SK-N-SH (cell line): ENCODE measurements around the gene LRRC1. TPM values are rescaled to one million over a fixed set of nuclear protein-coding genes. Genes with fewer than 3 reads are reported as not detected.

Experiments used
- CTCF ChIA-PET: fragments of 300-600, 350-600 bp; formaldehyde crosslinking; extraction: SDS; loops from one replicate; lab custom pipeline; 2021; lab: Yijun Ruan, JAX
- POLR2A ChIA-PET: fragments of 350-600 bp; sonication (Branson Sonifier 250); formaldehyde crosslinking; extraction: SDS; loops from one replicate; lab custom pipeline; 2020; ENCODE audit warnings: antibody characterized with exemption, inconsistent platforms; lab: Yijun Ruan, JAX
- DNase-seq: peaks from one replicate; pipeline ENCODE4 v3.0.0; 2012
- H2AFZ ChIP-seq: fragments of 200-600 bp; sonication (generic); 2 replicates; pipeline ENCODE4 v1.8.1; 2016; ENCODE audit warnings: antibody characterized with exemption, mild to moderate bottlenecking, low read depth
- H3F3A ChIP-seq: fragments of 200-600 bp; sonication (generic); replicated peaks from 2 replicates; pipeline ENCODE3; 2016; ENCODE audit warnings: antibody characterized with exemption, mild to moderate bottlenecking; ENCODE audit not compliant: insufficient read depth
- H3K27ac ChIP-seq, 2 experiments: fragments of 200-500 bp in 1 of 2; fragments of 200-600 bp in 1 of 2; sonication (Bioruptor generic) in 1 of 2; sonication (generic), shearing (Covaris generic) in 1 of 2; 2 replicates each; pipeline versions ENCODE4 v1.5.1 to v1.6.1; 2014 to 2016; ENCODE audit warnings: low read depth in 2 of 2, inconsistent platforms in 1 of 2, low read length in 1 of 2, mild to moderate bottlenecking in 1 of 2, mixed read lengths in 1 of 2
- H3K27me3 ChIP-seq: fragments of 200-600 bp; sonication (generic), shearing (Covaris generic); 2 replicates; pipeline ENCODE4 v1.6.1; 2016; ENCODE audit warnings: mixed run types; ENCODE audit not compliant: insufficient read depth
- H3K36me3 ChIP-seq, 2 experiments: fragments of 200-500 bp in 1 of 2; fragments of 200-600 bp in 1 of 2; sonication (Bioruptor generic) in 1 of 2; sonication (generic) in 1 of 2; replicated peaks in 1 of 2; 2 replicates each; pipeline versions ENCODE3 to v1.5.1; 2014 to 2016; ENCODE audit warnings: low read length in 1 of 2, mild to moderate bottlenecking in 1 of 2; ENCODE audit not compliant: insufficient read depth in 2 of 2, control insufficient read depth in 1 of 2
- H3K4me1 ChIP-seq, 2 experiments: fragments of 200-500 bp in 1 of 2; fragments of 200-600 bp in 1 of 2; sonication (Bioruptor generic) in 1 of 2; sonication (generic), shearing (Covaris generic) in 1 of 2; 2 replicates each; pipeline versions ENCODE4 v1.5.1 to v1.6.1; 2014 to 2016; ENCODE audit warnings: low read depth in 1 of 2, low read length in 1 of 2, mixed run types in 1 of 2; ENCODE audit not compliant: insufficient read depth in 2 of 2, control insufficient read depth in 1 of 2
- H3K4me2 ChIP-seq: fragments of 200-600 bp; sonication (generic), shearing (Covaris generic); 2 replicates; pipeline ENCODE4 v1.6.1; 2017; ENCODE audit warnings: mixed run types
- H3K4me3 ChIP-seq, 2 experiments: fragments of 200-500 bp in 1 of 2; fragments of 200-600 bp in 1 of 2; sonication (Bioruptor generic) in 1 of 2; sonication (generic), shearing (Covaris generic) in 1 of 2; 2 replicates each; pipeline versions ENCODE4 v1.5.1 to v1.8.1; 2014 to 2016; ENCODE audit warnings: low read depth in 2 of 2, inconsistent platforms in 1 of 2, low read length in 1 of 2, mild to moderate bottlenecking in 1 of 2, mixed read lengths in 1 of 2, moderate library complexity in 1 of 2
- H3K79me2 ChIP-seq: fragments of 200-600 bp; sonication (generic); 2 replicates; pipeline ENCODE4 v1.8.1; 2017; ENCODE audit warnings: mild to moderate bottlenecking; ENCODE audit not compliant: insufficient read depth
- H3K9ac ChIP-seq: fragments of 200-600 bp; sonication (generic); 2 replicates; pipeline ENCODE4 v1.6.1; 2017; ENCODE audit warnings: mixed run types
- H3K9me2 ChIP-seq: fragments of 200-600 bp; sonication (generic); 2 replicates; pipeline ENCODE4 v1.6.1; 2017; ENCODE audit warnings: mixed run types
- H3K9me3 ChIP-seq: fragments of 200-600 bp; sonication (generic); 2 replicates; pipeline ENCODE4 v1.6.1; 2017; ENCODE audit warnings: mixed run types, mild to moderate bottlenecking, moderate library complexity
- H4K20me1 ChIP-seq: fragments of 200-600 bp; sonication (generic); 2 replicates; pipeline ENCODE4 v1.6.1; 2017; ENCODE audit warnings: mild to moderate bottlenecking, mixed run types; ENCODE audit not compliant: insufficient read depth
- CTCF ChIP-seq: fragments of 200-600 bp; sonication (generic); IDR thresholded peaks from 2 replicates; pipeline ENCODE4 v1.6.1; 2017; ENCODE audit warnings: antibody characterized with exemption, mild to moderate bottlenecking, moderate library complexity
- EZH2phosphoT487 ChIP-seq: fragments of 200-600 bp; sonication (generic); IDR thresholded peaks from 2 replicates; pipeline ENCODE4 v1.6.1; 2017; ENCODE audit warnings: low read depth, mixed run types, mild to moderate bottlenecking, antibody characterized with exemption, moderate library complexity, borderline replicate concordance
- FOXJ3 ChIP-seq: sonication (generic); formaldehyde crosslinking; IDR thresholded peaks from 2 replicates; pipeline ENCODE4 v1.5.1; 2020; ENCODE audit warnings: mild to moderate bottlenecking, missing genetic modification reagents
- GABPA ChIP-seq: IDR thresholded peaks from 2 replicates; pipeline ENCODE4 v1.4.0; 2012; ENCODE audit warnings: low read depth, mild to moderate bottlenecking
- IRF3 ChIP-seq: fragments of 150-350 bp; IDR thresholded peaks from 2 replicates; pipeline ENCODE4 v1.6.1; 2016; ENCODE audit warnings: mild to moderate bottlenecking, low read depth, low read length
- JUND ChIP-seq: IDR thresholded peaks from 2 replicates; pipeline ENCODE4 v1.4.0; 2012
- MAX ChIP-seq: IDR thresholded peaks from 2 replicates; pipeline ENCODE4 v1.4.0; 2012; ENCODE audit warnings: low read depth
- MXI1 ChIP-seq: IDR thresholded peaks from 2 replicates; pipeline ENCODE4 v1.6.1; 2012; ENCODE audit warnings: mild to moderate bottlenecking, low read depth, low read length, improper control_type of control experiment
- PBX3 ChIP-seq: IDR thresholded peaks from 2 replicates; pipeline ENCODE4; 2012
- POLR2AphosphoS5 ChIP-seq: IDR thresholded peaks from 2 replicates; pipeline ENCODE4 v1.6.1; 2012; ENCODE audit warnings: low read depth, low read length
- RCOR1 ChIP-seq: fragments of 150-350 bp; IDR thresholded peaks from 2 replicates; pipeline ENCODE4 v1.6.1; 2017; ENCODE audit warnings: antibody characterized with exemption, low read length
- REST ChIP-seq: IDR thresholded peaks from 2 replicates; pipeline ENCODE4 v1.6.1; 2012; ENCODE audit warnings: mild to moderate bottlenecking, low read depth, low read length, moderate library complexity
- SMC3 ChIP-seq: IDR thresholded peaks from 2 replicates; pipeline ENCODE4 v1.6.1; 2012; ENCODE audit warnings: low read depth, low read length, improper control_type of control experiment
- TCF12 ChIP-seq: IDR thresholded peaks from 2 replicates; pipeline ENCODE4 v1.4.0; 2012
- TEAD4 ChIP-seq: IDR thresholded peaks from 2 replicates; pipeline ENCODE4 v1.4.0; 2012; ENCODE audit warnings: mild to moderate bottlenecking, borderline replicate concordance; ENCODE audit not compliant: insufficient read depth
- YY1 ChIP-seq: IDR thresholded peaks from 2 replicates; pipeline ENCODE4 v1.4.0; 2012; ENCODE audit warnings: low read depth, mild to moderate bottlenecking
- ZBTB33 ChIP-seq: IDR thresholded peaks from 2 replicates; pipeline ENCODE4 v1.4.0; 2012; ENCODE audit warnings: low read depth, borderline replicate concordance
- WGBS: methylation state at CpG from one replicate; pipeline ENCODE4 v1.1.6; 2017; ENCODE audit warnings: low lambda C conversion rate; 5-methylcytosine and 5-hydroxymethylcytosine counted together
- polyA plus RNA-seq, 3 experiments: library from polyadenylated mRNA; depleted of rRNA; stranded (reverse); fragments of >200 nt; gene quantifications; 2 replicates each; pipeline ENCODE4 v1.2.3, GENCODE V29; 2012

LRRC1 gene
- polyA plus RNA-seq, 1 of the 3 experiments (the other 2 are of a cell fraction) = 0.84 TPM

GRCh38 chr6:53809691-53810090, 14.9 kb downstream of the LRRC1 start (continued):
- no peak for TF ChIP-seq CTCF
- no peak for TF ChIP-seq TEAD4
- no peak for TF ChIP-seq POLR2AphosphoS5
- no peak for TF ChIP-seq RCOR1
- no peak for TF ChIP-seq MAX
- TF ChIP-seq ZBTB33 = no peak
- no peak for TF ChIP-seq YY1
- no peak for TF ChIP-seq EZH2phosphoT487
- no peak for TF ChIP-seq JUND
- no peak for TF ChIP-seq MXI1
- TF ChIP-seq TCF12 = no peak
- TF ChIP-seq GABPA = no peak
- TF ChIP-seq, all 33 proteins: peak for 0

- Histone ChIP-seq H3K4me2 (no peak overlapping the region), H3K4me1 (no peaks in the 10 kb centered on the region), H3K27me3 (peaks cover 20% of the 10 kb centered on the region; the same call in 1 of the 2 replicates), H4K20me1 (no peaks in the 10 kb centered on the region), H3K9me3 (no peaks in the 10 kb centered on the region), H3K27ac (no peak overlapping the region), H3K79me2 (no peaks in the 10 kb centered on the region), H2AFZ (no peak overlapping the region), H3K4me3 (no peak overlapping the region), H3F3A (no peaks in the 10 kb centered on the region), H3K36me3 (no peaks in the 10 kb centered on the region), H3K9me2 (no peaks in the 10 kb centered on the region), H3K9ac (no peak overlapping the region)
- POLR2A ChIA-PET = no interaction called here
- no peak for DNase-seq
- 15% methylated on average over 4 of the region's 4 CpGs for WGBS
- CTCF ChIA-PET = no interaction called here
- TF ChIP-seq EZH2phosphoT487 (no peak), YY1 (no peak), MXI1 (no peak), MAX (no peak), JUND (no peak), REST (no peak), PBX3 (no peak), FOXJ3 (no peak), GABPA (no peak), TEAD4 (no peak), IRF3 (no peak), SMC3 (no peak), CTCF (no peak)
Measured at GRCh38 chr6:53811082-53811481, 16.3 kb downstream of the LRRC1 start.
